Daoy (cell line): Measurements from ENCODE around the gene CST7. TPM values are rescaled to one million over a fixed set of nuclear protein-coding genes. Genes with fewer than 3 reads are reported as not detected.

ENCODE experiments used
- DNase-seq: peaks from one replicate; pipeline ENCODE4 v3.0.0-alpha.2; 2015; ENCODE audit warnings: low read depth
- total RNA-seq: library from RNA; depleted of rRNA; stranded (reverse); fragments of >200 nt; shearing (Covaris generic); gene quantifications from 2 replicates; pipeline ENCODE4 v1.2.3, GENCODE V29; 2014

The CST7 gene
- total RNA-seq, 1 experiment from 2014 or later: not detected

- DNase-seq: no peak
Observed at GRCh38 chr20:24950836-24951525, 1.9 kb downstream of the CST7 start.

GRCh38 chr20:24951536-24952083, 2.5 kb downstream of the CST7 start:
- DNase-seq: no peak

GRCh38 chr20:24952376-24953208, 3.5 kb downstream of the CST7 start:
- DNase-seq: no peak

GRCh38 chr20:24953209-24953575, 4.1 kb downstream of the CST7 start:
- no peak for DNase-seq

- DNase-seq: no peak
Observed at GRCh38 chr20:24953621-24954133, 4.6 kb downstream of the CST7 start.

- DNase-seq: no peak
Observed at GRCh38 chr20:24954151-24954550, 5.1 kb downstream of the CST7 start.

GRCh38 chr20:24954566-24954965, 5.5 kb downstream of the CST7 start:
- no peak for DNase-seq

GRCh38 chr20:24955045-24955444, 6.0 kb downstream of the CST7 start:
- DNase-seq: no peak

- DNase-seq: no peak
Observed at GRCh38 chr20:24956001-24956841, 7.2 kb downstream of the CST7 start.

- DNase-seq: no peak
Observed at GRCh38 chr20:24957326-24958016, 8.4 kb downstream of the CST7 start.

- DNase-seq: no peak
Observed at GRCh38 chr20:24958506-24959385, 9.7 kb downstream of the CST7 start.

GRCh38 chr20:24959591-24960301, 10.7 kb downstream of the CST7 start:
- no peak for DNase-seq

GRCh38 chr20:24960302-24960801, 11.3 kb downstream of the CST7 start:
- no peak for DNase-seq

GRCh38 chr20:24960861-24961260, 11.8 kb downstream of the CST7 start:
- DNase-seq: no peak

- DNase-seq: no peak
Observed at GRCh38 chr20:24961384-24962181, 12.5 kb downstream of the CST7 start.

GRCh38 chr20:24962182-24962492, 13.1 kb downstream of the CST7 start:
- DNase-seq: no peak

- DNase-seq: no peak
Observed at GRCh38 chr20:24962510-24962909, 13.4 kb downstream of the CST7 start.

GRCh38 chr20:24963672-24964505, 14.8 kb downstream of the CST7 start:
- no peak for DNase-seq
